Measurements from ENCODE around the gene NTRK2.

Gene NTRK2

DNA sequence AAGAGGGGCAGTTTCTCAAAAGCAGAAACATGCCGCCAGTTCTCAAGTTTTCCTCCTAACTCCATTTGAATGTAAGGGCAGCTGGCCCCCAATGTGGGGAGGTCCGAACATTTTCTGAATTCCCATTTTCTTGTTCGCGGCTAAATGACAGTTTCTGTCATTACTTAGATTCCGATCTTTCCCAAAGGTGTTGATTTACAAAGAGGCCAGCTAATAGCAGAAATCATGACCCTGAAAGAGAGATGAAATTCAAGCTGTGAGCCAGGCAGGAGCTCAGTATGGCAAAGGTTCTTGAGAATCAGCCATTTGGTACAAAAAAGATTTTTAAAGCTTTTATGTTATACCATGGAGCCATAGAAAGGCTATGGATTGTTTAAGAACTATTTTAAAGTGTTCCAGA, 142.8 kb downstream of the NTRK2 start:
- no peak for TF ChIP-seq ZFP3 (CRISPR knock-in tag; IDR thresholded peaks at IDR 0.05)
- TF ChIP-seq BACH2 (CRISPR knock-in tag; IDR thresholded peaks at IDR 0.05; ENCODE audit: borderline replicate concordance), result no peak
- TF ChIP-seq OSR1 (CRISPR knock-in tag; IDR thresholded peaks at IDR 0.05), result no peak
- no peak for TF ChIP-seq ARNTL (CRISPR knock-in tag; IDR thresholded peaks at IDR 0.05; ENCODE audit: borderline replicate concordance, low read depth)
- no peak for TF ChIP-seq GLIS3 (CRISPR knock-in tag; IDR thresholded peaks at IDR 0.05)
- TF ChIP-seq, protein P1, sequence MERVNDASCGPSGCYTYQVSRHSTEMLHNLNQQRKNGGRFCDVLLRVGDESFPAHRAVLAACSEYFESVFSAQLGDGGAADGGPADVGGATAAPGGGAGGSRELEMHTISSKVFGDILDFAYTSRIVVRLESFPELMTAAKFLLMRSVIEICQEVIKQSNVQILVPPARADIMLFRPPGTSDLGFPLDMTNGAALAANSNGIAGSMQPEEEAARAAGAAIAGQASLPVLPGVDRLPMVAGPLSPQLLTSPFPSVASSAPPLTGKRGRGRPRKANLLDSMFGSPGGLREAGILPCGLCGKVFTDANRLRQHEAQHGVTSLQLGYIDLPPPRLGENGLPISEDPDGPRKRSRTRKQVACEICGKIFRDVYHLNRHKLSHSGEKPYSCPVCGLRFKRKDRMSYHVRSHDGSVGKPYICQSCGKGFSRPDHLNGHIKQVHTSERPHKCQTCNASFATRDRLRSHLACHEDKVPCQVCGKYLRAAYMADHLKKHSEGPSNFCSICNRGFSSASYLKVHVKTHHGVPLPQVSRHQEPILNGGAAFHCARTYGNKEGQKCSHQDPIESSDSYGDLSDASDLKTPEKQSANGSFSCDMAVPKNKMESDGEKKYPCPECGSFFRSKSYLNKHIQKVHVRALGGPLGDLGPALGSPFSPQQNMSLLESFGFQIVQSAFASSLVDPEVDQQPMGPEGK (CRISPR knock-in tag; IDR thresholded peaks at IDR 0.05; ENCODE audit: borderline replicate concordance), result no peak
- no peak for TF ChIP-seq ZC3H10 (CRISPR knock-in tag; IDR thresholded peaks at IDR 0.05)
- TF ChIP-seq, protein P2, sequence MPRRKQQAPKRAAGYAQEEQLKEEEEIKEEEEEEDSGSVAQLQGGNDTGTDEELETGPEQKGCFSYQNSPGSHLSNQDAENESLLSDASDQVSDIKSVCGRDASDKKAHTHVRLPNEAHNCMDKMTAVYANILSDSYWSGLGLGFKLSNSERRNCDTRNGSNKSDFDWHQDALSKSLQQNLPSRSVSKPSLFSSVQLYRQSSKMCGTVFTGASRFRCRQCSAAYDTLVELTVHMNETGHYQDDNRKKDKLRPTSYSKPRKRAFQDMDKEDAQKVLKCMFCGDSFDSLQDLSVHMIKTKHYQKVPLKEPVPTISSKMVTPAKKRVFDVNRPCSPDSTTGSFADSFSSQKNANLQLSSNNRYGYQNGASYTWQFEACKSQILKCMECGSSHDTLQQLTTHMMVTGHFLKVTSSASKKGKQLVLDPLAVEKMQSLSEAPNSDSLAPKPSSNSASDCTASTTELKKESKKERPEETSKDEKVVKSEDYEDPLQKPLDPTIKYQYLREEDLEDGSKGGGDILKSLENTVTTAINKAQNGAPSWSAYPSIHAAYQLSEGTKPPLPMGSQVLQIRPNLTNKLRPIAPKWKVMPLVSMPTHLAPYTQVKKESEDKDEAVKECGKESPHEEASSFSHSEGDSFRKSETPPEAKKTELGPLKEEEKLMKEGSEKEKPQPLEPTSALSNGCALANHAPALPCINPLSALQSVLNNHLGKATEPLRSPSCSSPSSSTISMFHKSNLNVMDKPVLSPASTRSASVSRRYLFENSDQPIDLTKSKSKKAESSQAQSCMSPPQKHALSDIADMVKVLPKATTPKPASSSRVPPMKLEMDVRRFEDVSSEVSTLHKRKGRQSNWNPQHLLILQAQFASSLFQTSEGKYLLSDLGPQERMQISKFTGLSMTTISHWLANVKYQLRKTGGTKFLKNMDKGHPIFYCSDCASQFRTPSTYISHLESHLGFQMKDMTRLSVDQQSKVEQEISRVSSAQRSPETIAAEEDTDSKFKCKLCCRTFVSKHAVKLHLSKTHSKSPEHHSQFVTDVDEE (CRISPR knock-in tag; IDR thresholded peaks at IDR 0.05), result no peak
- TF ChIP-seq, protein P3, sequence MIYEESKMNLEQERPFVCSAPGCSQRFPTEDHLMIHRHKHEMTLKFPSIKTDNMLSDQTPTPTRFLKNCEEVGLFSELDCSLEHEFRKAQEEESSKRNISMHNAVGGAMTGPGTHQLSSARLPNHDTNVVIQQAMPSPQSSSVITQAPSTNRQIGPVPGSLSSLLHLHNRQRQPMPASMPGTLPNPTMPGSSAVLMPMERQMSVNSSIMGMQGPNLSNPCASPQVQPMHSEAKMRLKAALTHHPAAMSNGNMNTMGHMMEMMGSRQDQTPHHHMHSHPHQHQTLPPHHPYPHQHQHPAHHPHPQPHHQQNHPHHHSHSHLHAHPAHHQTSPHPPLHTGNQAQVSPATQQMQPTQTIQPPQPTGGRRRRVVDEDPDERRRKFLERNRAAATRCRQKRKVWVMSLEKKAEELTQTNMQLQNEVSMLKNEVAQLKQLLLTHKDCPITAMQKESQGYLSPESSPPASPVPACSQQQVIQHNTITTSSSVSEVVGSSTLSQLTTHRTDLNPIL (CRISPR knock-in tag; IDR thresholded peaks at IDR 0.05; ENCODE audit: low read depth), result no peak
- no peak for TF ChIP-seq TCF4 (CRISPR knock-in tag; IDR thresholded peaks at IDR 0.05; ENCODE audit: borderline replicate concordance)
- TF ChIP-seq, protein P4, sequence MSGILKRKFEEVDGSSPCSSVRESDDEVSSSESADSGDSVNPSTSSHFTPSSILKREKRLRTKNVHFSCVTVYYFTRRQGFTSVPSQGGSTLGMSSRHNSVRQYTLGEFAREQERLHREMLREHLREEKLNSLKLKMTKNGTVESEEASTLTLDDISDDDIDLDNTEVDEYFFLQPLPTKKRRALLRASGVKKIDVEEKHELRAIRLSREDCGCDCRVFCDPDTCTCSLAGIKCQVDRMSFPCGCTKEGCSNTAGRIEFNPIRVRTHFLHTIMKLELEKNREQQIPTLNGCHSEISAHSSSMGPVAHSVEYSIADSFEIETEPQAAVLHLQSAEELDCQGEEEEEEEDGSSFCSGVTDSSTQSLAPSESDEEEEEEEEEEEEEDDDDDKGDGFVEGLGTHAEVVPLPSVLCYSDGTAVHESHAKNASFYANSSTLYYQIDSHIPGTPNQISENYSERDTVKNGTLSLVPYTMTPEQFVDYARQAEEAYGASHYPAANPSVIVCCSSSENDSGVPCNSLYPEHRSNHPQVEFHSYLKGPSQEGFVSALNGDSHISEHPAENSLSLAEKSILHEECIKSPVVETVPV (CRISPR knock-in tag; IDR thresholded peaks at IDR 0.05), result no peak
- TF ChIP-seq ZNF8 (CRISPR knock-in tag; IDR thresholded peaks at IDR 0.05), result no peak
- no peak for TF ChIP-seq ZNF565 (CRISPR knock-in tag; conservative IDR thresholded peaks at IDR 0.05; ENCODE audit: low read depth)
- no peak for TF ChIP-seq CSDC2 (CRISPR knock-in tag; IDR thresholded peaks at IDR 0.05)
- TF ChIP-seq, protein P5, sequence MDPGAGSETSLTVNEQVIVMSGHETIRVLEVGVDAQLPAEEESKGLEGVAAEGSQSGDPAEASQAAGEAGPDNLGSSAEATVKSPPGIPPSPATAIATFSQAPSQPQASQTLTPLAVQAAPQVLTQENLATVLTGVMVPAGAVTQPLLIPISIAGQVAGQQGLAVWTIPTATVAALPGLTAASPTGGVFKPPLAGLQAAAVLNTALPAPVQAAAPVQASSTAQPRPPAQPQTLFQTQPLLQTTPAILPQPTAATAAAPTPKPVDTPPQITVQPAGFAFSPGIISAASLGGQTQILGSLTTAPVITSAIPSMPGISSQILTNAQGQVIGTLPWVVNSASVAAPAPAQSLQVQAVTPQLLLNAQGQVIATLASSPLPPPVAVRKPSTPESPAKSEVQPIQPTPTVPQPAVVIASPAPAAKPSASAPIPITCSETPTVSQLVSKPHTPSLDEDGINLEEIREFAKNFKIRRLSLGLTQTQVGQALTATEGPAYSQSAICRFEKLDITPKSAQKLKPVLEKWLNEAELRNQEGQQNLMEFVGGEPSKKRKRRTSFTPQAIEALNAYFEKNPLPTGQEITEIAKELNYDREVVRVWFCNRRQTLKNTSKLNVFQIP (CRISPR knock-in tag; IDR thresholded peaks at IDR 0.05; ENCODE audit: borderline replicate concordance, low read depth), result no peak
- TF ChIP-seq ISL1 (CRISPR knock-in tag; IDR thresholded peaks at IDR 0.05), result no peak
- no peak for TF ChIP-seq RARB (CRISPR knock-in tag; IDR thresholded peaks at IDR 0.05)

DNA sequence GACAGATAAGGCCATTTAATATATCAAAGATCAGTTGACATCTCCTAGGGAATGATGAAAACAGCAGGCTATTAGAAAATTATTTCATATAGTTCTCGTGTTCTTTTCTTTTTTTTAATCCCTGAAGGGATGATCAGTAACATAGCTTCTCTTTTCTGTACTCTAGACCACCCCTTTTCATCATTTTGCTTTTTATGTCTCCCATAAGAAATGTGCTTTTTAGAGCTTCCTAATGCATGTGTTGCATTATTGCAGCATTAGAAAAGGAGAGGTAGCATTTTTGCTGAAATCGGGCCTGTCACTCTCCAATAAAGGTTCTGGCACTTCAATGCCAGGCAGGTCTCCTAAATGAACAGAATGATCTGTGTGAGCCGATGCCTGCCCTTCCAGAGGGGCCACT, 143.3 kb downstream of the NTRK2 start:
- ATAC-seq, result no peak
- no peak for TF ChIP-seq ISL1 (CRISPR knock-in tag; IDR thresholded peaks at IDR 0.05)
- TF ChIP-seq, protein P1 (CRISPR knock-in tag; IDR thresholded peaks at IDR 0.05; ENCODE audit: borderline replicate concordance), result no peak
- no peak for TF ChIP-seq PPARA (CRISPR knock-in tag; IDR thresholded peaks at IDR 0.05; ENCODE audit: borderline replicate concordance)
- no peak for TF ChIP-seq BACH2 (CRISPR knock-in tag; IDR thresholded peaks at IDR 0.05; ENCODE audit: borderline replicate concordance)
- TF ChIP-seq, protein P4 (CRISPR knock-in tag; IDR thresholded peaks at IDR 0.05), result no peak
- no peak for TF ChIP-seq SNAI2 (CRISPR knock-in tag; IDR thresholded peaks at IDR 0.05)
- TF ChIP-seq, protein P2 (CRISPR knock-in tag; IDR thresholded peaks at IDR 0.05), result no peak
- TF ChIP-seq ZFP3 (CRISPR knock-in tag; IDR thresholded peaks at IDR 0.05), result no peak
- TF ChIP-seq ZFP30 (CRISPR knock-in tag; IDR thresholded peaks at IDR 0.05), result no peak
- TF ChIP-seq OSR1 (CRISPR knock-in tag; IDR thresholded peaks at IDR 0.05), result no peak
- TF ChIP-seq, protein P5 (CRISPR knock-in tag; IDR thresholded peaks at IDR 0.05; ENCODE audit: borderline replicate concordance, low read depth), result no peak
- no peak for TF ChIP-seq ESRRG (CRISPR knock-in tag; IDR thresholded peaks at IDR 0.05)
- no peak for TF ChIP-seq ZNF8 (CRISPR knock-in tag; IDR thresholded peaks at IDR 0.05)
- TF ChIP-seq RARB (CRISPR knock-in tag; IDR thresholded peaks at IDR 0.05), result no peak

More for the DNA sequence above, 142.8 kb downstream of the NTRK2 start:
- no peak for ATAC-seq
